ENCODE measurements around the gene LAMA2. TPM values are rescaled to one million over a fixed set of nuclear protein-coding genes. Genes with fewer than 3 reads are reported as not detected.

LAMA2 gene
- total and polyA plus RNA-seq, 2 of the 13 experiments (the other 11 are each of a cell fraction or from before 2014, with no cell fraction given), result 0.11 to 0.28 TPM

- H2AFZ ChIP-seq (ENCODE audit: low read length), result no peak overlapping the region
- no TSS peak for BruUV-seq (replicated peaks)
- 0% methylated on average over 2 of the region's 2 CpGs for WGBS (ENCODE audit: low lambda C conversion rate)
- ChIA-PET CTCF (ENCODE audit: low intra/inter-chr PET ratio, low total read pairs) (no interaction called here), POLR2A (no interaction called here)
- H3K36me3 ChIP-seq (replicated peaks in 1 of 2; ENCODE audit: control insufficient read depth in 1 of 2, insufficient read depth in 2 of 2, low read length in 2 of 2), result no peaks in the 10 kb centered on the region
- H3K27ac ChIP-seq (ENCODE audit: extremely low read length, insufficient read depth, low read length), result no peak overlapping the region
- no peak for FAIRE-seq
- intact Hi-C loops (cut with micrococcal nuclease; ENCODE audit: unreplicated experiment), result no loop called here
- H3K9me3 ChIP-seq (ENCODE audit: low read length), result no peaks in the 10 kb centered on the region
- no peaks in the 10 kb centered on the region for H3K79me2 ChIP-seq (ENCODE audit: insufficient read depth, low read length)
- no peak overlapping the region for H3K9ac ChIP-seq (ENCODE audit: insufficient read depth, low read depth, low read length)
- H3K27me3 ChIP-seq (ENCODE audit: control insufficient read depth in 1 of 2, insufficient read depth in 2 of 2, low read length in 2 of 2), result no peaks in the 10 kb centered on the region
- no peak for ATAC-seq
- no peak overlapping the region for H3K4me3 ChIP-seq (replicated peaks in 1 of 3; ENCODE audit: insufficient read depth in 1 of 3, low read depth in 2 of 3, low read length in 3 of 3)
- H3K4me2 ChIP-seq (ENCODE audit: low read depth, low read length), result no peak overlapping the region
- H4K20me1 ChIP-seq (ENCODE audit: insufficient read depth, low read length), result no peaks in the 10 kb centered on the region
- in situ Hi-C loops (cut with HindIII; ENCODE audit: extremely low pct_ligation_motif_present, low pct_unique_long_range_greater_than_20kb), result loop anchor here (10.0 kb wide), 1 partner anchor 436 kb away; no protein-coding TSS in a partner anchor
- TF ChIP-seq ZNF251 (CRISPR knock-in tag; IDR thresholded peaks at IDR 0.05), result no peak
- no peak for TF ChIP-seq ZBTB34 (CRISPR knock-in tag; IDR thresholded peaks at IDR 0.05)
- no peak for TF ChIP-seq TARDBP (CRISPR knock-in tag; IDR thresholded peaks at IDR 0.05)
- TF ChIP-seq, protein P1, sequence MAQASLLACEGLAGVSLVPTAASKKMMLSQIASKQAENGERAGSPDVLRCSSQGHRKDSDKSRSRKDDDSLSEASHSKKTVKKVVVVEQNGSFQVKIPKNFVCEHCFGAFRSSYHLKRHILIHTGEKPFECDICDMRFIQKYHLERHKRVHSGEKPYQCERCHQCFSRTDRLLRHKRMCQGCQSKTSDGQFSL (CRISPR knock-in tag; IDR thresholded peaks at IDR 0.05), result no peak
- no peak for TF ChIP-seq ZNF670 (CRISPR knock-in tag; IDR thresholded peaks at IDR 0.05; ENCODE audit: borderline replicate concordance)
- no peak for TF ChIP-seq GTF3A (CRISPR knock-in tag; conservative IDR thresholded peaks at IDR 0.05)
- TF ChIP-seq, protein P2, sequence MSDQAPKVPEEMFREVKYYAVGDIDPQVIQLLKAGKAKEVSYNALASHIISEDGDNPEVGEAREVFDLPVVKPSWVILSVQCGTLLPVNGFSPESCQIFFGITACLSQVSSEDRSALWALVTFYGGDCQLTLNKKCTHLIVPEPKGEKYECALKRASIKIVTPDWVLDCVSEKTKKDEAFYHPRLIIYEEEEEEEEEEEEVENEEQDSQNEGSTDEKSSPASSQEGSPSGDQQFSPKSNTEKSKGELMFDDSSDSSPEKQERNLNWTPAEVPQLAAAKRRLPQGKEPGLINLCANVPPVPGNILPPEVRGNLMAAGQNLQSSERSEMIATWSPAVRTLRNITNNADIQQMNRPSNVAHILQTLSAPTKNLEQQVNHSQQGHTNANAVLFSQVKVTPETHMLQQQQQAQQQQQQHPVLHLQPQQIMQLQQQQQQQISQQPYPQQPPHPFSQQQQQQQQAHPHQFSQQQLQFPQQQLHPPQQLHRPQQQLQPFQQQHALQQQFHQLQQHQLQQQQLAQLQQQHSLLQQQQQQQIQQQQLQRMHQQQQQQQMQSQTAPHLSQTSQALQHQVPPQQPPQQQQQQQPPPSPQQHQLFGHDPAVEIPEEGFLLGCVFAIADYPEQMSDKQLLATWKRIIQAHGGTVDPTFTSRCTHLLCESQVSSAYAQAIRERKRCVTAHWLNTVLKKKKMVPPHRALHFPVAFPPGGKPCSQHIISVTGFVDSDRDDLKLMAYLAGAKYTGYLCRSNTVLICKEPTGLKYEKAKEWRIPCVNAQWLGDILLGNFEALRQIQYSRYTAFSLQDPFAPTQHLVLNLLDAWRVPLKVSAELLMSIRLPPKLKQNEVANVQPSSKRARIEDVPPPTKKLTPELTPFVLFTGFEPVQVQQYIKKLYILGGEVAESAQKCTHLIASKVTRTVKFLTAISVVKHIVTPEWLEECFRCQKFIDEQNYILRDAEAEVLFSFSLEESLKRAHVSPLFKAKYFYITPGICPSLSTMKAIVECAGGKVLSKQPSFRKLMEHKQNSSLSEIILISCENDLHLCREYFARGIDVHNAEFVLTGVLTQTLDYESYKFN (CRISPR knock-in tag; conservative IDR thresholded peaks at IDR 0.05), result no peak
- TF ChIP-seq HNRNPLL (IDR thresholded peaks at IDR 0.05; ENCODE audit: low read depth, low read length, poor library complexity, severe bottlenecking), result no peak
- TF ChIP-seq YEATS4 (CRISPR knock-in tag; IDR thresholded peaks at IDR 0.05; ENCODE audit: borderline replicate concordance), result no peak
- no peak for TF ChIP-seq ZNF607 (CRISPR knock-in tag; IDR thresholded peaks at IDR 0.05; ENCODE audit: borderline replicate concordance)
- no peak for TF ChIP-seq MAZ (IDR thresholded peaks at IDR 0.05; ENCODE audit: borderline replicate concordance, low read depth, low read length)
- TF ChIP-seq MAZ (CRISPR knock-in tag; IDR thresholded peaks at IDR 0.05; ENCODE audit: low read depth), result no peak
- TF ChIP-seq ZNF564 (CRISPR knock-in tag; IDR thresholded peaks at IDR 0.05), result no peak
- no peak for TF ChIP-seq TCF7L2 (IDR thresholded peaks at IDR 0.05; ENCODE audit: low read depth, low read length)
- no peak for TF ChIP-seq HOXA7 (CRISPR knock-in tag; IDR thresholded peaks at IDR 0.05)
- TF ChIP-seq U2AF1 (optimal IDR thresholded peaks at IDR 0.05; ENCODE audit: low read depth, low read length), result no peak
- TF ChIP-seq, protein P3, sequence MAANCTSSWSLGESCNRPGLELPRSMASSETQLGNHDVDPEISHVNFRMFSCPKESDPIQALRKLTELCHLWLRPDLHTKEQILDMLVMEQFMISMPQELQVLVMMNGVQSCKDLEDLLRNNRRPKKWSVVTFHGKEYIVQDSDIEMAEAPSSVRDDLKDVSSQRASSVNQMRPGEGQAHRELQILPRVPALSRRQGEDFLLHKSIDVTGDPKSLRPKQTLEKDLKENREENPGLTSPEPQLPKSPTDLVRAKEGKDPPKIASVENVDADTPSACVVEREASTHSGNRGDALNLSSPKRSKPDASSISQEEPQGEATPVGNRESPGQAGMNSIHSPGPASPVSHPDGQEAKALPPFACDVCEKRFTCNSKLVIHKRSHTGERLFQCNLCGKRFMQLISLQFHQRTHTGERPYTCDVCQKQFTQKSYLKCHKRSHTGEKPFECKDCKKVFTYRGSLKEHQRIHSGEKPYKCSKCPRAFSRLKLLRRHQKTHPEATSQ (CRISPR knock-in tag; IDR thresholded peaks at IDR 0.05; ENCODE audit: borderline replicate concordance), result no peak
- no peaks in the 10 kb centered on the region for H3K4me1 ChIP-seq (ENCODE audit: insufficient read depth, low read length)
- DNase-seq (ENCODE audit: low spot score), result no peak
These were observed 357.5 kb downstream of the LAMA2 start for GRCh38 chr6:129240492-129240853.

Measured in HepG2 (cell line).